Measurements from ENCODE around the gene DCPS. TPM values are rescaled to one million over a fixed set of nuclear protein-coding genes. Genes with fewer than 3 reads are reported as not detected.
A peak's percentile ranks its signal among the peaks of the same experiment; 100 is the strongest.
"Not testable (repeated sequence)": the region's sequence is repeated elsewhere in the genome, so short reads cannot be mapped to it uniquely, and the experiment has no call there.

DCPS gene
- total RNA-seq, 1 experiment from 2014 or later, result 13.5 TPM

GRCh38 chr11:126307706-126308105 is 3.8 kb downstream of the DCPS start:
- Histone ChIP-seq H3K9me3 (replicated peaks) (no peaks in the 10 kb centered on the region), H3K4me1 (replicated peaks) (0 out of 2 replicates have a peak, but pooled peaks cover 5% of the 10 kb centered on the region), H3K4me3 (no peak overlapping the region), H3K27me3 (replicated peaks) (no peaks in the 10 kb centered on the region), H3K36me3 (peaks cover 2% of the 10 kb centered on the region; the same call in 1 of the 2 replicates), H3K27ac (no peak overlapping the region)
- no peak for DNase-seq (ENCODE audit: low read depth in 1 of 2, low spot score in 2 of 2)

GRCh38 chr11:126308271-126308671 is 4.4 kb downstream of the DCPS start:
- Histone ChIP-seq H3K4me3 (no peak overlapping the region), H3K4me1 (replicated peaks) (0 out of 2 replicates have a peak, but pooled peaks cover 5% of the 10 kb centered on the region), H3K27me3 (replicated peaks) (no peaks in the 10 kb centered on the region), H3K36me3 (peaks cover 2% of the 10 kb centered on the region; the same call in 1 of the 2 replicates), H3K27ac (no peak overlapping the region), H3K9me3 (replicated peaks) (no peaks in the 10 kb centered on the region)
- no peak for DNase-seq (ENCODE audit: low read depth in 1 of 2, low spot score in 2 of 2)

DNA sequence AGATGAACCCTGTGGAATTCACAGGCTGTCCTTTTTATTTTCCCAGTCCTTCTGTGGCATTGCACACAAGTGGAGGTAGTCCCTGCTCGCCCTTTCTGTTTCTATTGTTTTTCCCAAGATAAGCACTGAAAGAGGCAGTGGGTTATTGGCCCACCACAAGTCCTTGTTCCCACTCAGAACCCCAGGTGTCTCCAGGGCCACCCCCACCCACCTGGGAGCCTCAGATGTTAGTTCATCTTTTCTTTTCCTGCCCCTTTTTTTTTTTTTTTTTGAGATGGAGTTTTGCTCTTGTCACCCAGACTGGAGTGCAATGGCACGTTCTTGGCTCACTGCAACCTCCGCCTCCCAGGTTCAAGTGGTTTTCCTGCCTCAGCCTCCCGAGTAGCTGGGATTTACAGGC is 4.9 kb downstream of the DCPS start:
- H3K9me3 ChIP-seq (replicated peaks), result not testable (repeated sequence)

DNA sequence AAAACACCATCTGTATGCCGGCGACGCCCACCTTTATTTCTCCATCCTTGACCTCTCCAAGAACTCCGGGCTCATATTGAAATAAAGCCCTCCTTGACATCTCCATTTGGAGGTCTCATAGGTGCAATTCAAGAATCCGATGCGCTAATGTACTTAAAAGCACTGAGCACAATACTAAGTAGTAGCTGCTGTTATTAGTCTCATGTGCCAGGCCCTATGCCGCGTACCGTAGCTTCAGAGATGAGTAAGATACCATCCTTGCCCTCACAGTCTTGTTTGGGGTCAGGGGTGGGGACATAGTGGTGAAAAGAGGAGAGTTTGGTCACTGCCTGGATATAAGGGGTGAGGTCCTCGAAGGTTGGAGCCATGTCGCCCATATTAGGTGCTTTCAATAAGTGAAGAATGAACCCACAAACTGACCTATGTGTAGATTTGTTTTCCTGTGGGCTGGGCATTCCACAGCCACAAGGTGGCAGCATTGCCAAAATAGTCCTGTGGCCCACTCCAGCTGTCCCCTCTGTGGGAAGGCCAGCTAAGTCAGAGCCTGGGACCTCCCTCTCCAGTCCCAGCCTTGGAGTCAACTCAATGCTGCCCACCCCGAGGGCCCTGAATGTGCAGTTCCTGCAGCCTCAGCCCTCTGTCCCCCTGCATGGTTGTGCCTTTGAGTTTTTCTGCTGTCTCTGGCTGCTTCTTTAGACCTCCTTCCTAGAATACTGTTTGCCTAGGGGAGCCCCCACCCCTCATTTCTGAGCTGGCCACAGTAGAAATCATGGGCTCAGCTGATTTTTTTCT is 6.5 kb downstream of the DCPS start:
- no peaks in the 10 kb centered on the region for H3K9me3 ChIP-seq (replicated peaks)
- H3K27me3 ChIP-seq (replicated peaks), result no peaks in the 10 kb centered on the region
- 0 out of 2 replicates have a peak, but pooled peaks cover 2% of the 10 kb centered on the region for H3K36me3 ChIP-seq
- no peaks in the 10 kb centered on the region for H3K4me1 ChIP-seq (replicated peaks)
- DNase-seq (ENCODE audit: low read depth in 1 of 2, low spot score in 2 of 2), result peak; percentile 32 to 64
- H3K27ac ChIP-seq, result no peak overlapping the region
- H3K4me3 ChIP-seq, result no peak overlapping the region

More for the DNA sequence above, 4.9 kb downstream of the DCPS start:
- not testable (repeated sequence) for H3K27ac ChIP-seq; DNase-seq (ENCODE audit: low read depth in 1 of 2, low spot score in 2 of 2); H3K27me3 ChIP-seq (replicated peaks); H3K4me1 ChIP-seq (replicated peaks); H3K36me3 ChIP-seq; H3K4me3 ChIP-seq

- H3K4me3 ChIP-seq, result no peak overlapping the region
- 0 out of 2 replicates have a peak, but pooled peaks cover 2% of the 10 kb centered on the region for H3K36me3 ChIP-seq
- no peak for DNase-seq (ENCODE audit: low read depth in 1 of 2, low spot score in 2 of 2)
- no peaks in the 10 kb centered on the region for H3K27me3 ChIP-seq (replicated peaks)
- H3K27ac ChIP-seq, result no peak overlapping the region
- no peaks in the 10 kb centered on the region for H3K4me1 ChIP-seq (replicated peaks)
- no peaks in the 10 kb centered on the region for H3K9me3 ChIP-seq (replicated peaks)
These were observed 7.1 kb downstream of the DCPS start for GRCh38 chr11:126310992-126311310.

DNA sequence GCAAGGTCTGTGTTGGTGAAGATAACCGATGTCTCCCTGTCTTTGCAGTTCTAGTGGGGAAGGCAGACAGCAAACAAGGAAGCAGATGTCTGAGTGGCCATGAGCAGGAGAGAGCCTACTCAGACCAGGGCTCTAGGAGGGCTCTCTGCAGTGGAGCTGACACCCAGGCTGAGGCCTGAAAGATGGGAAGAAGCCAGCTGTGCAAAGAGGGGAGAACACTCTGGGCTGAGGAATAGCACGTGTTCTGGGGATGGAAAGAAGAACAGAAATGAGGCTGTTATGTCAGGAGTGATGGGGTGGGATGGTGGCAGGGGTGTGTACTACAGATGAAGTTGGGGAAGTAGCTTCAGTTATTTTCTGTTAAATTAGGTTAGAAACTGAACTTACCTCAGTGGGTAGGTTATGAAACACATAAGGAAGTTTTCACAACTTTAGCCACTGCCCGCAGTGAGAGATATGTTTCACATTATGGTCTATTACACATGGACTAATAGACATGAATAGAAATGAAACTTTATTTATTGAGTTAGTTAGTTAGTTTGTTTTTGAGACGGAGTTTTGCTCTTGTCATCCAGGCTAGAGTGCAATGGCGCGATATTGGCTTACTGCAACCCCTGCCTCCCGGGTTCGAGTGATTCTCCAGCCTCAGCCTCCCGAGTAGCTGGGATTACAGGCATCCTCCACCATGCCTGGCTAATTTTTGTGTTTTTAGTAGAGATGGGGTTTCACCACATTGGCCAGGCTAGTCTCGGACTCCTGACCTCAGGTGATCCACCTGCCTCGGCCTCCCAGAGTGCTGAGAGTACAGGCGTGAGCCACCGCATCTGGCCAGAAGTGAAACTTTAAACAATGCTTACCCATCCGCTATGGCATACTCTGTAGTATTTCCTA is 7.8 kb downstream of the DCPS start:
- DNase-seq (ENCODE audit: low read depth in 1 of 2, low spot score in 2 of 2), result no peak
- H3K4me1 ChIP-seq (replicated peaks), result no peaks in the 10 kb centered on the region
- H3K27me3 ChIP-seq (replicated peaks), result no peaks in the 10 kb centered on the region
- 0 out of 2 replicates have a peak, but pooled peaks cover 2% of the 10 kb centered on the region for H3K36me3 ChIP-seq
- H3K27ac ChIP-seq, result no peak overlapping the region
- no peaks in the 10 kb centered on the region for H3K9me3 ChIP-seq (replicated peaks)
- no peak overlapping the region for H3K4me3 ChIP-seq

- Histone ChIP-seq H3K4me1 (replicated peaks) (peaks cover 8% of the 10 kb centered on the region), H3K36me3 (0 out of 2 replicates have a peak, but pooled peaks cover 2% of the 10 kb centered on the region), H3K4me3 (no peak overlapping the region), H3K27ac (no peak overlapping the region), H3K9me3 (replicated peaks) (no peaks in the 10 kb centered on the region), H3K27me3 (replicated peaks) (no peaks in the 10 kb centered on the region)
- DNase-seq (ENCODE audit: low read depth in 1 of 2, low spot score in 2 of 2), result no peak
These were observed 9.1 kb downstream of the DCPS start for GRCh38 chr11:126312961-126313360.

DNA sequence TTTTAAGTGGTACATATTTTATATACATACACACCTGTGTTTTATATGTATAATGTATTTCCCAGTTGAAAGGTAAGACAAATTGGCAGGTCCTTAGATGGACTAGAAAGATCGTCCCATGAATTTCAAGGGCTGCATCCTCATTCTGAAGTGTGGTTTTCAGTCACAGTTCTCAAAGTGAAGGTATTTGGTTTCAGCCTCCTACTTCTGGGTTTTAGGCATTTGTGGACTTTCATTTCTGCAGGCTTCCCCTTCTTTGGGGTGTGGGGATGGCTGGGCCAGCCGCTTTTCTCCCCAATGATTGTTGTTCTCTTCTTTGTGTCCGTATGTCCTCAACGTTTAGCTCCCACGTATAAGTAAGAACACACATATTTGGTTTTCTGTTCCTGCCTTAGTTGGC is 10.0 kb downstream of the DCPS start:
- Histone ChIP-seq H3K9me3 (replicated peaks) (no peaks in the 10 kb centered on the region), H3K4me1 (replicated peaks) (peaks cover 17% of the 10 kb centered on the region), H3K36me3 (0 out of 2 replicates have a peak, but pooled peaks cover 2% of the 10 kb centered on the region), H3K27me3 (replicated peaks) (no peaks in the 10 kb centered on the region), H3K27ac (no peak overlapping the region), H3K4me3 (no peak overlapping the region)
- DNase-seq (ENCODE audit: low read depth in 1 of 2, low spot score in 2 of 2), result no peak

DNA sequence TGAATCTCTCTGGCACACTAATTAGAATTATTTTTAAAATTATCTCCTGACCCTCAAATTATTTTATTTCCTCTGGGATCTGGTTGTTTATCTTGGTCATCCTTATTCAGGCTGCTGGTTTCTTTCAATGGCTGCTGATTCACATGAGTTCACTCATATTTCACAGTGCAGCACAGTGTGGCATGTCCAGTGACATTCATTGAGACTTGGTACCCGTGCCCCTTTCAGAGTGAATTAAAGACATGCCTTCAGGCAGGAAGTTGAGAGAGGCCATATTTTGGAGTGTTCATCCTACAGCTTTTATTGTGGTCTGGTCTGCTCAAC is 13.5 kb downstream of the DCPS start:
- no peak overlapping the region for H3K4me3 ChIP-seq
- DNase-seq (ENCODE audit: low read depth in 1 of 2, low spot score in 2 of 2), result no peak
- H3K4me1 ChIP-seq (replicated peaks), result peaks cover 24% of the 10 kb centered on the region
- no peaks in the 10 kb centered on the region for H3K9me3 ChIP-seq (replicated peaks)
- H3K36me3 ChIP-seq, result no peaks in the 10 kb centered on the region
- no peaks in the 10 kb centered on the region for H3K27me3 ChIP-seq (replicated peaks)
- peak overlapping the region; percentile 68; the same call in 1 of the 2 replicates for H3K27ac ChIP-seq

- peak; percentile 59 to 67 for DNase-seq (ENCODE audit: low read depth in 1 of 2, low spot score in 2 of 2)
- H3K4me3 ChIP-seq, result no peak overlapping the region
These were observed 14.1 kb downstream of the DCPS start for GRCh38 chr11:126317756-126318573.

DNA sequence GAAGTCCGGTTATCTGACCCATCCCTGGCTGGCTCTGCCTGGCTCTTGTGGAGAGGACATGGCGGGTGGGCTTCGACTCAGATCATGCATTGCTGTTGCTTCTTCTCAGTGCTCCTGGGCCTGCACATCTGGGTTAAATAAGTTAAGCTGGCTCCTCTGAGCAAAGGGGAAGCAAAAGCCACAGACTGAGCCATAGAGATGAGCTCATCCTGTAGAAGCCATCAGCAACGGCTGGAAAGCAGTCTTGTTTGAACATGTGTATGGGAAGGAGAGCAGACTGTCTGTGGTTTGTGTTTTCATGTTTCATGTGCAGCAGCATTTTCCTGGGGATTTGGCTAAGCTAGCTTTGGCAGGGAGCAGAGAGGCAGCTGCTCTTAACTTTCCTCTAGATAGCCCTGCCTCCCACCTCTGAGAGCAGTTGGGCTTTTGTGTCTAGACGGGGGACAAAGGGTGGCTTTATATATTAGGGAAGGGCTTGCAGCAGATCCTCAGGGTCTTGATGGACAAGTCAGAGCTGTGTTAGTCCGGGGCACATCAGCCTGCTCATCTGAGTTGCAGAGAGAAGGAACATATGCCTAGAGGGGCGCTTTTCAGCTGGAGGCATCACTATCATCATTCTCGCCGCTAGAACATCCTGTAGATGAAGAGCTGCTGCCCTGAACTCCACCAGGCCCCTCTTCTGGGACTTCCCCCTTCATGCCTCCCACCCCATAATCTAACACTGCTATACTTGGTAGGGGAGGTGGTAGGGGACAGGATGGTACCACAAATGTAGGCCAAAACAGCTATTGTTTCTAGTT is 14.9 kb downstream of the DCPS start:
- peak; percentile 52 to 62 for DNase-seq (ENCODE audit: low read depth in 1 of 2, low spot score in 2 of 2)
- Histone ChIP-seq H3K4me3 (no peak overlapping the region), H3K27ac (peak overlapping the region; percentile 68), H3K27me3 (replicated peaks) (no peaks in the 10 kb centered on the region), H3K4me1 (replicated peaks) (peaks cover 24% of the 10 kb centered on the region), H3K36me3 (no peaks in the 10 kb centered on the region), H3K9me3 (replicated peaks) (no peaks in the 10 kb centered on the region)

More at GRCh38 chr11:126317756-126318573, 14.1 kb downstream of the DCPS start:
- Histone ChIP-seq H3K27ac (peak overlapping the region; percentile 68), H3K27me3 (replicated peaks) (no peaks in the 10 kb centered on the region), H3K4me1 (replicated peaks) (peaks cover 24% of the 10 kb centered on the region), H3K9me3 (replicated peaks) (no peaks in the 10 kb centered on the region), H3K36me3 (no peaks in the 10 kb centered on the region)

- H3K27ac ChIP-seq, result peak overlapping the region; percentile 68
- no peak for DNase-seq (ENCODE audit: low read depth in 1 of 2, low spot score in 2 of 2)
- no peaks in the 10 kb centered on the region for H3K9me3 ChIP-seq (replicated peaks)
These were observed 15.5 kb downstream of the DCPS start for GRCh38 chr11:126319374-126319740.

GRCh38 chr11:126322996-126323395 is 19.1 kb downstream of the DCPS start:
- no peaks in the 10 kb centered on the region for H3K9me3 ChIP-seq (replicated peaks)
- peaks cover 16% of the 10 kb centered on the region for H3K4me1 ChIP-seq (replicated peaks)
- H3K36me3 ChIP-seq, result no peaks in the 10 kb centered on the region
- no peak overlapping the region for H3K27ac ChIP-seq
- no peak for DNase-seq (ENCODE audit: low read depth in 1 of 2, low spot score in 2 of 2)
- no peaks in the 10 kb centered on the region for H3K27me3 ChIP-seq (replicated peaks)
- no peak overlapping the region for H3K4me3 ChIP-seq

More at GRCh38 chr11:126319374-126319740, 15.5 kb downstream of the DCPS start:
- peaks cover 24% of the 10 kb centered on the region for H3K4me1 ChIP-seq (replicated peaks)
- H3K4me3 ChIP-seq, result no peak overlapping the region
- no peaks in the 10 kb centered on the region for H3K36me3 ChIP-seq
- no peaks in the 10 kb centered on the region for H3K27me3 ChIP-seq (replicated peaks)
